Vagina (tissue), 2 donors: ENCODE measurements around the gene RANBP10.

Experiments
- CTCF ChIP-seq, 3 experiments: fragments of 450-650 bp in 2 of 3; fragments of 200-600 bp in 1 of 3; sonication (generic) in 1 of 3; IDR thresholded peaks; one replicate each; pipeline ENCODE4 v1.5.1; 2017 to 2019; ENCODE audit warnings: antibody characterized with exemption in 3 of 3, mild to moderate bottlenecking in 2 of 3, moderate library complexity in 2 of 3
- POLR2A ChIP-seq, 2 donors: fragments of 450-650 bp; IDR thresholded peaks; one replicate each; pipeline ENCODE4 v1.6.1; 2017; ENCODE audit warnings: antibody characterized with exemption in 2 of 2, mild to moderate bottlenecking in 2 of 2, moderate library complexity in 2 of 2
- POLR2AphosphoS5 ChIP-seq, 2 donors: sonication (generic); formaldehyde crosslinking; IDR thresholded peaks; one replicate each; pipeline ENCODE4 v1.9.0; 2017; ENCODE audit warnings: antibody characterized with exemption in 2 of 2, mild to moderate bottlenecking in 2 of 2, low read depth in 1 of 2; ENCODE audit not compliant: insufficient read depth in 1 of 2

GRCh38 chr16:67845291-67846062 lies 39.1 kb upstream of the RANBP10 start:
- TF ChIP-seq CTCF (IDR thresholded peaks at IDR 0.05) (no peak), POLR2A (IDR thresholded peaks at IDR 0.05) (no peak), POLR2AphosphoS5 (IDR thresholded peaks at IDR 0.05; ENCODE audit: insufficient read depth in 1 of 2, low read depth in 1 of 2) (no peak)
